Left cardiac atrium (tissue), 4 donors: ENCODE data around the gene DOCK9. TPM values are rescaled to one million over a fixed set of nuclear protein-coding genes. Genes with fewer than 3 reads are reported as not detected.
"Not testable (repeated sequence)": the region's sequence is repeated elsewhere in the genome, so short reads cannot be mapped to it uniquely, and the experiment has no call there.

Source experiments
- ATAC-seq, 2 donors: fragments of 200-7000 bp; cut with Tn5 transposase; one replicate each; pipeline ENCODE4 v1.9.1; 2020; ENCODE audit warnings: mild to moderate bottlenecking in 2 of 2, moderate library complexity in 2 of 2
- DNase-seq: peaks from one replicate; pipeline ENCODE4 v3.0.0-alpha.2; 2020
- intact Hi-C, 2 donors: fragments of 100-400 bp; cut with DNase I; formaldehyde crosslinking; loops; one replicate each; pipeline versions ENCODE4 v1.14.1 to v1.15.1; 2022 to 2023
- total RNA-seq, 2 donors: library from RNA; stranded (reverse); fragmentation: NEBNext Ultra II Directional; extraction: Animal tissue kit (Norgen Biotek cat#: 25700); gene quantifications; one replicate each; pipeline ENCODE4 v1.2.1, GENCODE V29; 2021
- donor health status: DM: no; HTN: yes; CAD: no.
- donor health status: DM: no; HTN: yes; CAD: no; lungs with severe emphysema.
- donor health status: DM: yes; HTN: yes; CAD: no.
- donor health status: Dilated cardiomyopathy.

DOCK9 gene
- total RNA-seq, 2 donors from 2014 or later, result 42.1 to 67.5 TPM

DNA sequence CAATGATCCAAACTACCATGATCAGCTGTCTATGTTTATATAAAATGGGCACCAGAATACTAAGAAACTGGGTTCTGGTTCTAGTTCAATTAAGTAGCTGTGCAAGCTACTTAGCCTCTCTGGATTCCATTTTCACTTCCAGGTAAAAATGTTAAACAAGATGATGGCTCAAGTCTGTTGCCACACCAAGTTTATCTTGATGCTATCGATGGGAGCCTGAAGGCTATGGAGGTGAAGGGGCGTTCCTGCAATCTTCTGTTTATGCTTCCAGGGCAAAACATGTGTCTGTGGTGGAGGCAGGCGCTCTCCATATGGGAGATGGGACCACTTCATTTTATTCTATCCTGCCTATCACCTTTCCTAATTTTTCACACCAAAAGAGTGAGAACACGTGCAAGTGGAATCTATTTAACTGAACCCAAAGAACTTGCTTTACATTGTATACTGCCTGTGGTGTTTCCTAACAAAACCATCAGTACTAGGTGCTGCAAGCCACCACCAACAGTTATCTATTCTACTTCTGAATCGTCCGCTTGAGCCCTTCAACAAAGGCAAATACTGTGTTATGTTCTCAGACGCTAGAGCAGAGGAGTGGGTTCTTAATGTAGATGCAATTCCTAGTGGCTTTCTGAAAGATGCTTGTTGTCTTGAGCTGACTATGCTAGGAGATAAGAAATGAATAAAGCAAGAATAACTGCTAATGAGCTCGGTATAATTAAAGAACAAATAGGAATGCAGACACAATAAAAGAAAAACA, 70.9 kb downstream of the DOCK9 start:
- ATAC-seq (no peak), DNase-seq (no peak)
- intact Hi-C loops, result no loop called here

DNA sequence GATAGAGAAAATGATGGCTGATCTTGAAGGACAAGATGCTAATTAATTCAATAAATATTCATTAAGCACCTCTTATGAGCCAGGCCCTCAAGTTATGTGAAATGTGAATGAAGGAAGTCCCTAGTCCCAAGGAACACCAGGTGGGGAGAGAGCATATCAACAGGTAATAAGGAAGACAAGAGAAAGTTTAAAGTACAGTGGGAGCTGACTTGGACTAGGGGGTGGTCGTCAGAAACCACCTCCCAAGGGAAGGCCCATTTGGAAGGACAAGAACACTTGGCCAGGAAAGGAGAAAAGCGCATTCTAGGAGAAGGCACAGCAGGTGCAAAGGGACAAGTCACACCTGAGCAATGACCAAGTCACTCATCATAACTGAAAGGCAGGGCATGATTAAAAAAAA, 72.7 kb downstream of the DOCK9 start:
- ATAC-seq (no peak), DNase-seq (no peak)
- intact Hi-C loops, result no loop called here

DNA sequence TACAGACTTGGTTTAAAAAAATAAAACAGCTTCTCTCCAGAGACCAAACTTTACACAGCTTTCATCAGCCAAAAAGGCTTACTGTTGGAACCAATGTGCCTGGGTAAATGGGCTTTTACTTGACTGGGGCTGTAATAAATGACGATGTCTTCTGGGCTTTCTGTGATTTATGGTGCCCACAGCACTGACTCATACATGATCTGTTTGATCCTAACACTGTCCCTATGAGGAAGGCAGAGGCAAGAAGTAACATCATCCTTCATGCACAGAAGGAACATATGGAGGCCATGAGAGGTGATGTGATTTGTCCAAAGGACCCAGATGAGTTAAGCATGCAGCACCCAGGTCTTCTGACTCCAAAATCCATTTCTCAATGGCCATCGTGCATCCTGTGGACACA, 77.4 kb downstream of the DOCK9 start:
- ATAC-seq, result no peak
- intact Hi-C loops, result no loop called here

DNA sequence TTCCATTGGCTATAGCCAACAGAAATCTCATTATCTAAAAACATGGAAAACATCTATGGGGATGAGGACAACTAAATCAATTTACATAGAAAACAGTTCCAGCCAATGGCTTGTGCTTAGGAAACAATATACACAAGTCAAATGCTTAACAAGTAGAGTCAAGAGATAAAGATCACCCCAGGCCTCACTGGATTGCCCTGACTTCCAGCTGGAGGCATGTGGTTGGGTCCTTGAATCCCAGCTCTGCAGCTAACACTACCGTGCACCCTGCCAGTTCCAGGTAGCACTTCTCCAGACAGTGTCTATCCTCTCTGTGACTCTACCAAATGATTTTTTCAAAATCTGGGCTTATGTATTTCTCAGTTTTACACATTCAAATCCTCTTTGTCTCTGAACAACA, 80.2 kb downstream of the DOCK9 start:
- intact Hi-C loops, result no loop called here
- DNase-seq (no peak), ATAC-seq (no peak)

More for the DNA sequence above, 77.4 kb downstream of the DOCK9 start:
- no peak for DNase-seq

DNA sequence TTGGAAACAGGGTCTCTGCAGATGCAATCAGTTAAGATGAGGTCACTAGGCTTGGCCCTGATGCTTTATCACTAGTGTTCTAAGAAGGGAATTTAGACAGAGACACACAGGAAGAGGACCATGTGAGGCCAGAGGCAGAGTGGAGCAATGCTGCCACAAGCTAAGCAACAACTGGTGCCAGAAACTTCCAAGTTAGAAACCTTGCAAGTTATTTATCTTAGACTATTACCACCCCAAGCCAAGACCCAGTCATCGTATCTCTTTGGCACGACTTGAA, 81.1 kb downstream of the DOCK9 start:
- intact Hi-C loops, result no loop called here
- ATAC-seq (no peak), DNase-seq (no peak)

DNA sequence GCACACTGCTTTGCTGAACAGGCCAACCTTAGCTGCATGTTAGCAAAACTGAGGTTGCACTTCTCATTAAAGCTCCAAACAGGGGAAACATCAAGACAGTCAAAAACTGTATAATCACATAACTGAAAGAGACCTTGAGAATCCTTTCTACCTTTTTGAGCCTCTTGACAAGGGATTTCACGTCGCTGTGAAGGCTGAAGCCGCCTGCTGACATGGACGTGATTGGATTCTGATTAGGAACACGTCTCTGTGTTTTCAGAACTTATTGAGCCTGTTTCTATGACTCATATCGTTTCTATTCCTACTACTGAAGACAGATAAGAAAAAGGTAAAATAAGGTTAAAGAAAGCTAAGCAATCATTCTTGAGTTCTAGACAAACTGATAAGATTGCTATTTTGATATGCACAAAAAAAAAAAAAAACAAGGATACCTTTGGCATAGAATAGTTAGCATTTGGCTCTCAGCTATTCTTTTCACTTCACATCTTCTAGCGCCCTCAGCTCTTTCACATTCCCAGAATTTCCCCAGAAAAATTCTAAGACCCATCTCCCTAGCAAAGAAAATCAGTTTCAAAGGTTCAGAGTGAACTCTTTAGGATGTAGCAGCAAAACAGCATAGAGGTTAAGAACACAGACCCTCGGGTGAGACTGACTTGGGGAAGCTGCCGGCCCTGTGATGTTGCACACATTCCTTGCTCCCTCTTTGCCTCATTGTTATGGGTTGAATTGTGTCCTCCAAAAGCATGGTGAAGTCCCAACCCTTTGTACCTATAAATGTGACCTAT, 81.6 kb downstream of the DOCK9 start:
- intact Hi-C loops, result no loop called here
- no peak for DNase-seq
- ATAC-seq, result no peak

DNA sequence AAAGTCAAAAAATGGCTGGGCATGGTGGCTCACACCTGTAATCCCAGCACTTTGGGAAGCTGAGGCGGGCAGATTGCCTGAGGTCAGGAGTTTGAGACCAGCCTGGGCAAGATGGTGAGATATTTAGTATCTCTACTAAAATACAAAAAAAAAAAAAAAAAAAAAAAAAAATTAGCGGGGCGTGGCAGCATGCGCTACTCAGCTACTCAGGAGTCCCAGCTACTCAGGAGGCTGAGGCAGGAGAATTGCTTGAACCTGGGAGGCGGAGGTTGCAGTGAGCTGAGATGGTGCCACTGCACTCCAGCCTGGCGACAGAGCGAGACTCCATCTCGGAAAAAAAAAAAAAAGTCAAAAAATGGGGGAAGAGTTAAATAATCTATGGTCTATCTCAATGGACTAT, 83.0 kb downstream of the DOCK9 start:
- intact Hi-C loops, result loop anchor here in 1 of 2 donors (5.0 kb wide), 1 partner anchor 137 kb away; no protein-coding TSS in a partner anchor
- not testable (repeated sequence) for DNase-seq, ATAC-seq

DNA sequence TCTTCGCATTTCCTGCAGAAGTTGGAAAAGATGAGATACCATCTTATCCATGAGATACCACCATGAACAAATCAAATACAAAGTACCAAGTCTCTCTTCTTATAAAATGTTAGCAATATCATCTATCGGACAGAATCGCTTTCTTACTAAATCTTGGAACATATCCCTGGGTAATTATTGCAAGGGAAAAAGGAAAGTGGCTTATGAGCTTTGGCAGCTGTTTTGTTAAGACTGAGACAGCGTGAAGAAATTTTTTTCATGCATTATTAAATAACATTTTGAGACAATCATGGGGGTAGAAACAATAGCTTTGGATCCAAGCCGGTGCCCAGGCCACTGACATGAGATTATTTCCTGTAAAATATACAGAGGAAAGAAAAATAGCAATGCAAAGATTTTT, 84.5 kb downstream of the DOCK9 start:
- no peak for DNase-seq
- ATAC-seq, result no peak
- intact Hi-C loops, result loop anchor here in 1 of 2 donors (5.0 kb wide), 1 partner anchor 139 kb away; no protein-coding TSS in a partner anchor

DNA sequence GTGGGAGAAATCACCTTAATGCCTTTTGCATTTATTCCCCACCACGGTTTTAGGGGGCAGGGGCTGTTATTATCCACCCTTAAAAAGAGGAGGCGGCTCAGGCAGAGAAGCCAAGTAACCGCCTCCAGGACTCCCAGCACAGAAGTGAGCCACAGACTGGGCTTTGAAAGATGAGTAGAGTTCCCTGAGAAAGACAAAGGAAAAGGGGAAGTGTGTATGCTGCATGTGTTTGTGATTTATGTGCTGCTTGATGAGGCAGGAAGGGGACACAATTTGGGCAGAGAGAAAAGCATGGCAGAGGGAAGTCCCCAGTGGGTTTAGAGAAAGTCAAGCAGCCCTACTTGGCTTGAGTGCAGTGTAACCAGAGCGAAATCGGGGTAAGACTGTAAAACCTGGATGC, 85.0 kb downstream of the DOCK9 start:
- ATAC-seq (no peak), DNase-seq (no peak)
- intact Hi-C loops, result loop anchor here in 1 of 2 donors (5.0 kb wide), 1 partner anchor 139 kb away; no protein-coding TSS in a partner anchor

DNA sequence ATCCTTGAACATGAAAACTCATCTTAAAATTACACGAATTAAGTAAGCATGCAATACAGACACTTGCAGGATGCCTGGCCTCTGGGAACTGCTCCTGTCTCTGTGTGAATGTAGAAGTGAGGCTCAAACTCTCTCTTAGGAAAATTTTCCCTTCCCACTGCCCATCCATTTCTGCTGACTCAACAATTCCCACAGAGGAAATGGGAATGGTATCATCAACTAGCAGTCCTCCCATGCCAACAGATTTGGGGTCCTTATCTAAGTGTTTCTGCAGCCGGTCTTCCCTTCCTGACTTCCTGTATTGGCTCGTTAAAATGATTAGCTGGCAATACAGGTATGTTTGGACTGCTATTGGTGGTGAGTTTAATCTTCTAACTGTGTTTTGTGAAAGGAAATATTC, 85.8 kb downstream of the DOCK9 start:
- no peak for ATAC-seq
- DNase-seq, result no peak
- intact Hi-C loops, result loop anchor here in 1 of 2 donors (5.0 kb wide), 1 partner anchor 140 kb away; no protein-coding TSS in a partner anchor

DNA sequence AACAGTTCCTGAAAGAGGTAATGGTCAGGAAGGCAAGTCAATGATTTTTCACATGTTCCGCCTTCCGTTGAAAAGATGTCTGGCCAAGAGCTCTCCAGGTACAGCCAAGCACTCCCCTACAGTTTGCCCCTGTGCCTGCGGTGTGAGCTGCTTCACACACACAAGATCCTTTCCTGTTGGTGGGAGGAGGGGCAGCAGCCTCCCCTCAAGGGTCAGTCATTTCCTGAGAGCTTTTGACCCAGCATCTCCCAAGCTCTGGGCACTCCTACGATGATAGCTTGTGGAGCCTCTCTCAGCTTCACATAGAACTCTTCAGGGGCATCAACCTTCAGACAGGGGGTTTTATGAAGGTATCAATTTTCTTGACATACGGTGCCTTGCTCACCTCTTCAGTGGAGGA, 86.9 kb downstream of the DOCK9 start:
- ATAC-seq, result no peak
- DNase-seq, result no peak
- intact Hi-C loops, result loop anchor here in 1 of 2 donors (5.0 kb wide), 1 partner anchor 141 kb away; no protein-coding TSS in a partner anchor

DNA sequence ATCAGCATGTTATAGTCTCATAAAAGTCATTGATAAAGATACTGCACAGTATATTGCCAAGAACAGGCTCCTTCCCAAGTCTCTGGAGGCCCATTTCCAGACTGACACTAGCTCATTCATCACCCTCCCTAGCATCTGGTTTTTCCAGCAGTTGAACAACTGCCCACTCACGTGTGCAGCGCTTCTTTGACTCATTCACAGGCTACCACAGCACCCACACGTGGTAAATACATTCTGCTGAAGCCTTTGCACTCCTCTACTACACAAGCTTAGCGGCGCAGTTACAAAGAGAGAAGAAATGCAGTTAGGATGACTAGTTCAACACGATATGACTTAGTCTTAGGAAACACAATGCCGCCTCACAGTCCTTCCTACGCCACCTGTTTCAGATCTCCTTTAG, 87.7 kb downstream of the DOCK9 start:
- intact Hi-C loops, result loop anchor here in 1 of 2 donors (5.0 kb wide), 1 partner anchor 142 kb away; no protein-coding TSS in a partner anchor
- peak; percentile 47 to 82 for ATAC-seq
- DNase-seq, result no peak

DNA sequence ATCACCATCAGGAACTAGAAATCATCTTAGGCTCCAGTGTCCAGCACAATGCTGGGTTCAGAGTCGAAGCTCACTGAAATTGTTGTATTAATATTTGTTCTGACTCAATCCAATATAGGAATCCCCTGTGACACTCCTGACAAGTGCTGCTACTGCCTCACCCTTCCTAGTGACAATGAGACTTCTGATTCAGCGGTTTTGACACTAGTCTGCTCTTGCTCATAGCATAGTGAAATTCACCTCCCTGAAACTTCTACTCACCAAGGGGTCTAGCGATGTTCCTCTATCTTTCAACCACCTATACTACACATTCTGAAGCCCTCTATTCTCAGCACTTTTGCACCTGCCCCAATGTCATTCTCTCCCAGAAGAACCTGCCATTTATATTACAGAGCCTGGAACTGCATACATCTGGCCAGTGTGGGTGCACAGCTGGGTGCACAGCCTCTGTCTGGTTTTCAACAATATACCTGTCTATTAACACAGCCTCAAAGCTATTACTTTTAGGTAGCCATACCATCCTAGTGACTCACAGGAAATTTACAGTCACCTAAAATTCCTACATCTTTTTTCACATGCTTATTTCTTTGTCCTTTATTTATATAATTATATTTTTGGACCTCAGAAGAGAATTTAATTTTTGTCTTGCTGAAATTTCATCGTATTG, 88.3 kb downstream of the DOCK9 start:
- intact Hi-C loops, result loop anchor here in 1 of 2 donors (5.0 kb wide), 1 partner anchor 143 kb away; no protein-coding TSS in a partner anchor
- DNase-seq, result no peak
- no peak for ATAC-seq

DNA sequence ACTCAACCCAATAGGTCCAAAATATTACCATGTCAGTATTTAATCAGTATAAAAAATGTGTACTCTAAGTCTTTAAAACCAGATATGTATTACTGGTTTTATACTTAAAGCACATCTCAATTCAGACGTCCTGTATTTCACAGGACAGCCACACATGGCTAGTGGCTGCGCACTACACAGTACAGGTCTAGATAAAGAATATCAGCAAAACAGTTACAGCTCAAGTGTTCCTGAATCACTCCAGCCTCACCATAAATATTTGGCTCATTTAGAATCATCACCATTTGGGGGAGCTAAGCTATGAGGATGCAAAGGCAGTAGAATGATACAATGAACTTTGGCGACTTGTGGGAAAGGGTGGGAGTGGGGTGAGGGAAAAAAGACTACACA, 89.0 kb downstream of the DOCK9 start:
- intact Hi-C loops, result no loop called here
- DNase-seq (no peak), ATAC-seq (peak in 1 of 2 donors; percentile 24)

DNA sequence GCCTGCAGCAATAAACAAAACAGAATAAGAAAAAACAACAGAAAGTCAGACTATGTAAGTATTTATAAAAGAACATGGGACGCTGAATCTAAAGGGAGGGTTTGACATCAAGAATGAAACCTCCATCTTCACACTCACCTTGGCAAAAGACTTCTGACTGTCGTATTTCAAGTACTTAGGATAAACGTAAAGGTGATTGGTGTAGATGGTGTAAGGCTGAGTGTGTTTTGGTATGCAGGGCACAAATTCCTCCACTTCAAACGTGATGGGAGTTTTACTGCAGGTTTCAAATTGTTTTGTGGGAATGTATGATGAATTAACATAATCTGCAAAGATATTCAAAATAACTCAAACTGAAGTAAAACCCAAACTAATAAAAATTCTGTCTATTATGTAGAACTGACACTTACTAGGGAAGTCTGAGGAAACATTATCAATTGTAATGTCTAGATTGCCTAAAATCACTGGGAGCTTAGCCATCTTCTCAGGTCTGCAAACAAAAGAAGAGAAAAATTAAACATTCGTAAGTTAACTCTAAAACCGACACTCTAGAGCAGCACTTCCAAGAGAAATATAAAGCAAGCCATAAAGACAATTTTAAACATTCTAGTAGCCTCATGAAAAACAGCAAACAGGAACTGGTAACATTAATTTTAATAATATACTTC, 89.5 kb downstream of the DOCK9 start:
- DNase-seq (no peak), ATAC-seq (no peak)
- intact Hi-C loops, result no loop called here

DNA sequence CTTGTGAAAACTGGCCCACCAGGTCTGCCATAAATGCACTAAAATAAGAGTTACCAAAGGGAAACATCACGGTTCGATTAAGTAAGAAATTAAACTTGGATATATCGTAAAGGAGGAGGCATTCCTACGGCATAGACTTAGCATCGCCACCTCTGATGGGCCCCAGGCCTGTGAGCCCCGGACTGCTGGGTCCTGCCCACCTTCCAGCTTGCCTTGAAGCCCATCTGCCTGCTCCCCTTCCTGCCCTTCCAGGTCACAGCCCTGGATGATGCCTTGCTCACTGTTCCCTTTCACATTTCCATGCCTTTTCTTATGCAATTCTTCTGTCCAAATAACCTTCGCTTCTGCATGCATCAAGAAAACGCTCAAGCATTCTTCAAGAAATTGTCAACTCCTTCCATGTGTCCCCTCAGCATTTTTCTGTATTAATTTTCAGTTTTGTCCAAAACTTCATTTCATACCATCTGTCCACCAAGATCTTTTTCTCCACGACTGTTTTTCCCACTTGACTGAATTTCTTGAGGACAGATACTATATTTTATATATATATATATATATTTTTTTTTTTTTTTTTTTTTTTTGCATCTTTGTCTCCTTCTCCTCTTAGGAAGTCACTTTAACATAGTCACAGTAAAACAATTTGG, 91.2 kb downstream of the DOCK9 start:
- intact Hi-C loops, result no loop called here
- DNase-seq, result no peak
- no peak for ATAC-seq

DNA sequence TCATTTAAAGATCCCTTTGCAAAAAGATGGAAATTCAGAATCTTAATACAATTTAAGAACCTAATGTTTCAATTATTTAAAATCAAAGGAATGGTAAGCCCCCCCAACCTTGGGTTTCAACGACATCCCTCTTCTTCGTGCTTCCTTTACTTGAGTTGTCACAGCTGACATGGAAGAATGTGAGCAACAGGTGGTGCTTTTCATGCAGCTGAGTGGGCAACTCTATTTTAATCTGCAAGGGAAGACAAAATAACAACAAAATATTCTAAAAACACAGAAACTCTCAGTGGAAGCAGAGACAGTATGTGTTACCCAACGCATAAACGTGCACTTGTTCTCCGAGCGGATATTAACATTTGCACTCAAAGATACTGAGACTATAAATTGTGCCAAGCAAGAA, 92.3 kb downstream of the DOCK9 start:
- ATAC-seq (no peak), DNase-seq (no peak)
- intact Hi-C loops, result no loop called here

DNA sequence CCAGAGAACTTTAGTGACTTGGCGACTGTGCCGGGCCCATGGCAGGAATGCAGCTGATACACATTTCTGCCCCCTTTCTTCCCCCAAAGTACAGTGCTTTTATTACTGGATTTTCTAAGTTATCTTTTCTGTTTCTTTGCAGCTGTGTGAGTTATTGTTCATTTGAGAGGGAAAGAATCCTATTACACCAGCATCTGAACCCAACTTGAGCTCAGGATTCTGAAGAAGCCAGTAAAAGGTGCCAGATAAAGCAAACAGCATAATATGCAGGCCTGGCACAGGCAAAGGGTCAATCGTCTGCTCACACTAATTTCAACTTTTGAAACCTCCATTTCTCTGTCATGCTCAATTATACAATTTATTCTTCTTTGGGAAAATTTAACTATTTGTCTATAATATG, 93.9 kb downstream of the DOCK9 start:
- ATAC-seq (no peak), DNase-seq (no peak)
- intact Hi-C loops, result no loop called here

DNA sequence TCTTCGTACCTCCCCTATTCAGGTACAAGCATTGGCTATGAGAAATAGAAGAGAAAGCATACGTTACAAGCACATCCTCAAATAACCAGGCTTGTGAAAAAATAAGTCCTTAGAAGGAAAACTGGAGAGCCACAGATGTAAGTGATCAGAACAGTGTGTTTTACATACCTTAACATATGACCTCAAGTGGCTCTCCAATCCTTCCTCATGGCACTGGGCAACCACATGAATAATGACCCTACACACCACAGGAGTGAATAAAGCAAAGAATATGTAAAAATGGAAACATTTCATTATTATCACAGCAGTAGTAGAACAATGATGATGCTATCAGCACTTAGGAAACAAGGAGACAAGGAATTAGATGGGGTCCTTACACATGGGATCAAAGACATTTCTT, 96.5 kb downstream of the DOCK9 start:
- ATAC-seq, result no peak
- no peak for DNase-seq
- intact Hi-C loops, result no loop called here
